Spinal cord (tissue), 10 donors: Measurements from ENCODE around the gene CAND1. TPM values are rescaled to one million over a fixed set of nuclear protein-coding genes. Genes with fewer than 3 reads are reported as not detected.
A peak's percentile ranks its signal among the peaks of the same experiment; 100 is the strongest.

Source experiments
- DNase-seq, 6 donors: peaks; one replicate each; pipeline versions ENCODE4 v3.0.0 to v3.0.0-alpha.2; 2013 to 2015; ENCODE audit warnings: low spot score in 6 of 6, low read depth in 4 of 6
- H3K27ac ChIP-seq: one replicate; pipeline ENCODE4 v1.5.1; 2013; ENCODE audit warnings: low read depth, low read length, control low read depth
- H3K27me3 ChIP-seq: one replicate; pipeline ENCODE4 v1.6.1; 2013; ENCODE audit warnings: low read length; ENCODE audit not compliant: control insufficient read depth, insufficient read depth
- H3K36me3 ChIP-seq: one replicate; pipeline ENCODE4 v1.6.1; 2013; ENCODE audit warnings: low read length; ENCODE audit not compliant: control insufficient read depth, insufficient read depth
- H3K4me1 ChIP-seq: one replicate; pipeline ENCODE4 v1.6.1; 2013; ENCODE audit warnings: low read length; ENCODE audit not compliant: control insufficient read depth, insufficient read depth
- H3K4me3 ChIP-seq: one replicate; pipeline ENCODE4 v1.5.1; 2013; ENCODE audit warnings: low read depth, low read length, control low read depth
- H3K9me3 ChIP-seq: one replicate; pipeline ENCODE4 v1.6.1; 2013; ENCODE audit warnings: low read length; ENCODE audit not compliant: control insufficient read depth, insufficient read depth
- WGBS: methylation state at CpG from one replicate; pipeline ENCODE4 v1.1.5; 2013; ENCODE audit warnings: missing lambda C conversion rate; ENCODE audit not compliant: insufficient coverage; 5-methylcytosine and 5-hydroxymethylcytosine counted together
- polyA plus RNA-seq, 2 donors: library from polyadenylated mRNA; unstranded; fragments of 120-200 nt; gene quantifications; one replicate each; pipeline ENCODE4 v1.2.1, GENCODE V29; 2013; ENCODE audit not compliant: insufficient read length in 2 of 2
- total RNA-seq, 2 donors: library from RNA; depleted of rRNA in 1 of 2; stranded (reverse); fragments of 120-200 nt in 1 of 2; fragments of >200 nt in 1 of 2; gene quantifications; one replicate each; pipeline versions ENCODE4 v1.2.3 to v1.2.4, GENCODE V29; 2013 to 2014
- donor health status: healthy.

Gene CAND1
- total and polyA plus RNA-seq, 4 donors, result 115 to 249 (median 155) TPM

- Histone ChIP-seq H3K27me3 (no peaks in the 10 kb centered on the region), H3K9me3 (no peaks in the 10 kb centered on the region), H3K27ac (no peak overlapping the region), H3K4me1 (no peaks in the 10 kb centered on the region), H3K4me3 (no peak overlapping the region), H3K36me3 (no peaks in the 10 kb centered on the region)
- DNase-seq, result no peak
- no CpG with 5 or more reads among the region's 3 CpGs for WGBS
Observed at GRCh38 chr12:67251012-67251411, 18.1 kb upstream of the CAND1 start.

GRCh38 chr12:67254372-67255026 lies 14.7 kb upstream of the CAND1 start:
- no CpG with 5 or more reads among the region's 12 CpGs for WGBS
- H3K4me3 ChIP-seq, result no peak overlapping the region
- no peaks in the 10 kb centered on the region for H3K36me3 ChIP-seq
- no peak for DNase-seq
- no peak overlapping the region for H3K27ac ChIP-seq
- H3K4me1 ChIP-seq, result no peaks in the 10 kb centered on the region
- H3K9me3 ChIP-seq, result no peaks in the 10 kb centered on the region
- no peaks in the 10 kb centered on the region for H3K27me3 ChIP-seq

- no peaks in the 10 kb centered on the region for H3K36me3 ChIP-seq
- no peaks in the 10 kb centered on the region for H3K27me3 ChIP-seq
- 65% methylated on average over 4 of the region's 5 CpGs for WGBS
- no peaks in the 10 kb centered on the region for H3K9me3 ChIP-seq
- DNase-seq, result no peak
- no peaks in the 10 kb centered on the region for H3K4me1 ChIP-seq
- no peak overlapping the region for H3K27ac ChIP-seq
- H3K4me3 ChIP-seq, result no peak overlapping the region
Observed at GRCh38 chr12:67256649-67257048, 12.5 kb upstream of the CAND1 start.

- Histone ChIP-seq H3K36me3 (no peaks in the 10 kb centered on the region), H3K27ac (no peak overlapping the region), H3K4me1 (peaks cover 4% of the 10 kb centered on the region), H3K4me3 (no peak overlapping the region), H3K27me3 (no peaks in the 10 kb centered on the region), H3K9me3 (no peaks in the 10 kb centered on the region)
- no peak for DNase-seq
- whole genome bisulfite sequencing, result 89% methylated on average over 5 of the region's 5 CpGs
Observed at GRCh38 chr12:67263471-67263870, 5.7 kb upstream of the CAND1 start.

- Histone ChIP-seq H3K9me3 (no peaks in the 10 kb centered on the region), H3K36me3 (no peaks in the 10 kb centered on the region), H3K27ac (peak overlapping the region; percentile 99), H3K4me1 (peaks cover 4% of the 10 kb centered on the region), H3K27me3 (no peaks in the 10 kb centered on the region), H3K4me3 (peak overlapping the region; percentile 86)
- WGBS, result 1% methylated on average over 17 of the region's 19 CpGs
- peak in 5 of 6 donors; percentile 94 to 100 (median 97) for DNase-seq
Observed at GRCh38 chr12:67268335-67268895, 743 bp upstream of the CAND1 start.

GRCh38 chr12:67269633-67270573 lies 745 bp downstream of the CAND1 start:
- Histone ChIP-seq H3K27me3 (no peaks in the 10 kb centered on the region), H3K9me3 (no peaks in the 10 kb centered on the region), H3K4me3 (peak overlapping the region; percentile 86), H3K27ac (peak overlapping the region; percentile 99), H3K36me3 (no peaks in the 10 kb centered on the region), H3K4me1 (peaks cover 6% of the 10 kb centered on the region)
- 0% methylated on average over 52 of the region's 61 CpGs for WGBS
- DNase-seq, result peak; percentile 23 to 84 (median 62)

- peaks cover 6% of the 10 kb centered on the region for H3K4me1 ChIP-seq
- no peaks in the 10 kb centered on the region for H3K27me3 ChIP-seq
- H3K9me3 ChIP-seq, result no peaks in the 10 kb centered on the region
- H3K4me3 ChIP-seq, result peak overlapping the region; percentile 86
- peak overlapping the region; percentile 99 for H3K27ac ChIP-seq
- no CpG with 5 or more reads among the region's 6 CpGs for whole genome bisulfite sequencing
- peak in 1 of 6 donors; percentile 2 for DNase-seq
- no peaks in the 10 kb centered on the region for H3K36me3 ChIP-seq
Observed at GRCh38 chr12:67270622-67271021, 1.5 kb downstream of the CAND1 start.

- Histone ChIP-seq H3K27ac (no peak overlapping the region), H3K4me3 (no peak overlapping the region)
- DNase-seq, result no peak
Observed at GRCh38 chr12:67271976-67272375, 2.8 kb downstream of the CAND1 start.

GRCh38 chr12:67274186-67274585 lies 5.0 kb downstream of the CAND1 start:
- Histone ChIP-seq H3K27me3 (no peaks in the 10 kb centered on the region), H3K4me1 (peaks cover 2% of the 10 kb centered on the region), H3K9me3 (no peaks in the 10 kb centered on the region), H3K4me3 (no peak overlapping the region), H3K27ac (no peak overlapping the region), H3K36me3 (no peaks in the 10 kb centered on the region)
- 29% methylated on average over 1 of the region's 3 CpGs for WGBS
- DNase-seq, result peak in 2 of 6 donors; percentile 12 to 16

More at GRCh38 chr12:67271976-67272375, 2.8 kb downstream of the CAND1 start:
- Histone ChIP-seq H3K36me3 (no peaks in the 10 kb centered on the region), H3K4me1 (peaks cover 6% of the 10 kb centered on the region), H3K9me3 (no peaks in the 10 kb centered on the region), H3K27me3 (no peaks in the 10 kb centered on the region)
- no CpG with 5 or more reads among the region's 1 CpG for WGBS
